GF-D8 (cell line): ENCODE data around the gene THADA.

Source experiments
- DNase-seq: peaks from one replicate; lab custom pipeline; 2025; lab: John Stamatoyannopoulos, UW

The THADA gene

GRCh38 chr2:43323857-43324256 lies 272.0 kb downstream of the THADA start:
- no peak for DNase-seq

DNA sequence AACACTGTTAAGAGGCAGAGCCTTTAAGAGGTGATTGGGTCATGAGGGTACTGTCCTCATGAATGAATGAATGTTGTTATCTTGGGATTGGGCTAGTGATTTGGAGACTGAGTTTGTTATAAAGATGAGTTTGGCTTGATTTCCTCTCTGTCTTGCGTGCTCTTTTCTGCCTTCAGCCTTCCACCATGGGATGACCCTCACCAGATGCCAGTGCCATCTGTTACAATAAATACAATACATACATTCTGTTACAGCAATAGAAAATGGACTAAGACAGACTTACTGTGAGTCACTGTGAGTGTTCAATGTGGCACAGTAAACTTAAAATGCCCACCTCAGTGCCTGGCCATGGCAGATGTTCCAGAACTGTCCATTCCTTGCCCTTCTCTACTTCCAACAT lies 274.4 kb downstream of the THADA start:
- DNase-seq, result no peak

DNA sequence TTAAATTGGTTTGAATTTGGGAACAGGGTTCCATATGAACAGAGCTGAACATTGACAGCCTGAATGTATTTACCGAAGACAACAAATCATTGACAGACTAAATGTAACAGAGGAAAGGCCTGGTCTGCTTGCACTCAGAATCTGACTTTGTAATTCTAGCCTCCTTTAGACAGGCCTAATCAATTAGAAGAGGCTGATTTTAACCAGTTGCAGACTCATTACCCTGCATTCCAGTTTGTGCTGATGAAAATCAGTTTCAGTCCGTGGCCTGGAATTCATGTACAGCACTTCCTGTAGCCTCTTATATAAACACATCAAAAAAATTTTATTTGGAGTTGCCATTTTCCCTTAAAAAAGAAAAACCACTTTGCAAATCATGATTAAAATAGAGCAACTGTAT lies 276.3 kb downstream of the THADA start:
- DNase-seq, result no peak

- no peak for DNase-seq
Measured at GRCh38 chr2:43318791-43319190, 277.0 kb downstream of the THADA start.

DNA sequence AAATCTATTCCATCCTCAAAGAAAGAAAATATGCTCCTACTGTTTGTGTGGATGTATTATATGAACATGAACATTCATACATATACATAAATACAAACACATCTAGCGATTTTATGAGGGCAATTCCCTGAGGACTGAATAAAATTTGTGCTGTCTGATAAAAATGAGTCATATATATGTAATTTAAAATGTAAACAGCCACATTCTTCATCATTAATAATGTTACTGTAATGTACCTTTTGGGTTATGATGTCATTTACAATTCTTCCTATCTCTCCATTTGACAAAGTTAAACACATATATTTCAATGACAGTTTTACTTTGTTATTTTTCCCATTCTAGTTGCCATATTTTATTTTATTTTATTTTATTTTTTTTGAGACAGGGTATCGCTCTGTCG lies 278.2 kb downstream of the THADA start:
- no peak for DNase-seq

DNA sequence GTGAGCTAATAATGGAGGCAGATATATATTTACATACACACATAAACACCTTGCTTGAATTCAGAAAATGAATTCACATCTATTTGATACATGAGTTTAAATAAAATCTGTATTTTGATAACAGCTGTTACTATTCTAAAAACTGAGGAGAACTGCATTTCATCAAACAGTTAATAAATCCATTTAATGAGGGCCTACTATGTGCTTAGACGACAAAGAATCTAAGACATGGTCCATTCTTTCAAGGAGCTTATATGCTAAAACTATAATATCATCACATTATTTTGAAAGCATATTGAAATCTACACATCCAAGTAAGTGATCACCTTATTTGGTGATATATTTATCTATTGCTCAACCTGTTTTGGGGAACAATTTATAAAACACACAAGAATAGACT lies 278.6 kb downstream of the THADA start:
- no peak for DNase-seq

GRCh38 chr2:43315482-43315881 lies 280.4 kb downstream of the THADA start:
- no peak for DNase-seq

DNA sequence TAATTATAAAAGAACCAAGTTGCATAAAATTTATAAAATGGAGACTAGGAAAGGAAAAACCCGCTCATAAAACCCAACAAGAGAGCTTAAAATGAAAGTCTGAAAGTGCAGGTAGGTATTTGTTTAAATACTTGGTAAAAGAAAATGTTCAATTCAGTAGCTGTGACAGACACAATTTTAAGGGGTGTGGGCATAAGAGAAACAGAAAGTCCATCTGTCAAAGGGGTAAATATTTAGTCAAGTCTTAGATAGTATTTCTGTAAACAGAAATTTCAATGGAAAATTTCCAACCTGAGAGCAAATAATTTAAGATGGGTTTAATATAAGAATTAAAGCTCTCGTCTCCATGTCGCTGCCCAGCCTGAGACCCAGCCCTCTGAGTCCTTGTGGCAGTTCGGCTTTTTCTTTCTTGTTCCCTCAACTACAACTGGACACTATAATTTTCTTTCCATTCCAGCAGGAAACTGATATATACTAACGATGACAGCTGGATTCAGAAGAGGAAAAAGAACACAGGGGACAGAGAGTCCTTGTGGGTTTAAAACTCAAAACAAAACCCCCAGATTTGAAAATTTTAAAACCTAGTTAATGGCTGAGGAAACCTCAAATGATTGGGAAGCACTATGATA lies 281.4 kb downstream of the THADA start:
- DNase-seq, result no peak

DNA sequence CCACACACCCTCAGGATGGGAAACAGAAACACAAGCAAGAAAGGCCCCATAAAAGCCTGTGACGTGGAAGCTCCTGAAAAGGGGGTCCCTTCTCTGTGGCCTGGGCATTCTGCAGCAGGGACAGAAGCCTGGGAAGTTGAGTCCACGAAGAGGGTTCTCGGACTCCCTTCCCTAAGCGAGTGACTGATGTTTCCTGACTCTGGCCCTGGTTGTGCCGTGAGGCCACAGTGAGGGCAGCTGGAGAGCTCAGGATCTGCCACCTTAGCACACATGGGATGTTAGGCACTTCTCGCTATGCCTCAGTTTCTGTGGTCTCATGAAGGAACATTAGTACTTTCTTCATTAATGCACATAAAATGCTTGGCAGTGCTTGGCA lies 282.2 kb downstream of the THADA start:
- DNase-seq, result no peak

DNA sequence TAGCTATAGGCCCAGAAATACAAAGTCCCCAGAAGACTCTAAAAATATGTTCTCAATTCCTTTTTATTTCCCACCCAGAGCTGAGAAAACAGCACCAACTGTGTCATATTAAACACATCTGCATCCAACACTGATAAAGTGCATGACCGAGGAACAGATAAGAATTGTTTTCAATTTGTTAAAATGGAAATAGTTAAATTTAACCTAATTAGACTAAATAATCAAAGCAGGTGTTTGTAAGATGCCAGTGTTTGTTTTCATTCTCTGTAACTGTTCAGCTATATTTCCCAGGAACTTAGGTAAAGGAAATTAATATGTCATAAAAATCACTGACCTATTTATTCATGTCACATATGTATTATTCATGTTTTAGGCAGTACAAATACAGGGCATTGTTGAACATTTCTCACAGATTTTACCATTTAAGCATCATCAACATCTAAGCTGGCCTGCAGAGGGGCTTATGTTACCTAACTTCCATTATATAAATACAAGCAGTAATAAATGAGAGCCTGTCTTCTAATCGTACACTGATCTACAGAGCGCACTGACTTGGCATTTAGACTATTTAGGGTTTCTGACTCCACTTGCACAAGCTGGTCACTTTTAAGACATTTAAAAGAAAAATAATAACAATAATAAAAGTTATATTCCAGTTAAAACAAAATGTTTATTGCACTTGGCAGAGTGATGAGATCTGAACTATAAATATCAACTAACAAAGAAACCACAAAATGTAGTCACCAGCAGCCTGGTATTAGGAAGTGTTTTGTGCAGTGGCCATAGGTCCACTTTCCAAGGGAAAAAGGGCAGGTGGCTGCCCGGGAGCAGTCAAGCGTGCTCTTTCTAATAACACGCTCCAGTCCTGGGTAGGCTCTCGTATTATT lies 282.8 kb downstream of the THADA start:
- DNase-seq, result no peak

- DNase-seq, result no peak
Measured at GRCh38 chr2:43311276-43311675, 284.6 kb downstream of the THADA start.

GRCh38 chr2:43309935-43310334 lies 285.9 kb downstream of the THADA start:
- no peak for DNase-seq

DNA sequence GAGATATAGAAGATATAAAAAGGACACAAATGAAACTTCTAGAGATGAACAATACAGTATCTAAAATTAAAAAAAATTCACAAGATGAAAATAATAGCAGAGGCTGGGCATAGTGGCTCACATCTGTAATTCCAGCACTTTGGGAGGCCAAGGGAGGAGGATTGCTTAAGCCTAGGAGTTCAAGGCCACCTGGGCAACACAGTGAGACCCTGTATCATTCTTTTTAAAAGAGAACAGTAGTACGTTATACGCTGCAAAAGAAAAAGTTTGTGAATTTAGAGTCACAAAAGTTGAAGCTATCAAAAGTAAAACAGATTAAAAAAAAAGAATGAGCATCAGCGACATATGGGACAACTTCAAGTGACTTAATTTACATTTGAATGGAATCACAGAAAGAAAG lies 287.9 kb downstream of the THADA start:
- no peak for DNase-seq

DNA sequence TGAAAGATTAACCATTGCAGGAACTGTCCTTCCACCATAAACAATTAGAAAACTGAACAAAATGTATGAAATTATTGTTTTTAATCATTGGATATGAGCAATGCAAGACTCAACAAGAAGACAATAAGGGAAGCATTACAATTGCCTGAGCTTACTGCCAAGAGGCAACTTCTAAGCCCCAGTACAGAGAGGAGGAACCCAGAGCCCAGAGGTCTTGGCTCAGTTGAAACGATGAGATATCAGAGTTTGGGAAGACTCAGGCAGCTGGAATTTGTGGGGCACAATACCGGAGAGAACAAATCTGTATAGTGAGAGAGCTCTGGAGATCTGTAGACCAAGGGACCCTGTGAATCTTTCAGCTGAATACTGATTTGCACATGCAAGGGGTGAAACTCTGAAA lies 288.8 kb downstream of the THADA start:
- no peak for DNase-seq

- DNase-seq, result no peak
Measured at GRCh38 chr2:43306197-43306596, 289.6 kb downstream of the THADA start.

DNA sequence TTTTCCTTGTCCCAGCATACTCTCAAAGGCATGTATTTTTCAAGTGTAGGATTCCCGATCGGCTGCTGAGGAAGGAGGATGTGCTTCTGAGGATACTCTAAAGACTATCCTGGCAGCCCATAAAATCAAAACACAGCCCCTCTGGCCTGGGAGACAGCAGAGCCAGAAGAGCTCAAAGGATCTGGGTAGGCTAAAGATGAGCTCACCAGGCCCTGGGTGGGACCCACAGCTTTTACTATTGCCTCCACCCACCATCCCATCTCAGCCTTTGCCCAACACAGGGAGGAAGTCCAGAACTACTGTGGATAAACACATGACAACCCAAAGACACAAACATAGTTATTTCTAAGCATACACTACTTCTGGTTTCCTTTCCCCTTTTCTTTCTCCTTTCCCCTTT lies 290.3 kb downstream of the THADA start:
- no peak for DNase-seq

GRCh38 chr2:43305012-43305411 lies 290.8 kb downstream of the THADA start:
- DNase-seq, result no peak

- DNase-seq, result no peak
Measured at GRCh38 chr2:43303889-43304288, 291.9 kb downstream of the THADA start.

GRCh38 chr2:43302961-43303494 lies 292.8 kb downstream of the THADA start:
- DNase-seq, result no peak

GRCh38 chr2:43302182-43302960 lies 293.5 kb downstream of the THADA start:
- no peak for DNase-seq

DNA sequence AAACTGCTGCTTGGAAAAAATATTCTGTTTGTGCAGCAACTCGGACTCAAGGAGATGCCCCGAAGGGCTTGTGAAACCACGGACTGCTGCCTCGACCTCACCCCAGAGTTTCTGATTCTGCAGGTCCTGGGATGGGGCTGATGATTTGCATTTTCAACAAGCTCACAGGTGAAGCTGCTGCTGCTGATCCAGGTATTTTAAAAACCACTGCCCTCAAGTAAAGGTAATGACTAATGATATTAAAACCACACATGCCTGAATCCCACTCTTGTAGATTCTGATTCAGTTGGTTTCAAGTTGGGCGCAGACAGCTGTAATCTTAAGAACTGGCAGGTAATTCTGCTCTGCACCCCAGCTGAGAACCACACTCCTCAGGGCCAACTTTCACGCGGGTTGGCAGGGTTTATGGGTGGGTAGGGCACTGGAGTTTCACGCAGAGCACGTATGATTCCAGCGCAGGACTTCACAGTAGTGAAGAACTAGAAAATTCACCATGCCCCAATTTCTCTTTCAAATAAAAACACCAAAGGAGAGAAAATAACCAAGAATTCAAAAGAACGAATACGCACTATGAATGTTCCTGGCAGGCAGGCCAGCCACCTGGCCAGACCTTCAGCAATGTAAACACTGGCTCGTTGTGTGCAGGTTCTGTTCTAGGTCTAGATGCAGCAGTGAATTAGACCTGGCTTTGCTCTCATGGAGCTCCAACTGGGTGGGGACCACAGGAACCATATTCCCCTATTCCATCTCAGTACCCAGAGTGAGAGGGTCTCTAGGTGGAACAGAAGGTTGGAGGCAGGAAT lies 294.9 kb downstream of the THADA start:
- DNase-seq, result no peak

- DNase-seq, result no peak
Measured at GRCh38 chr2:43300222-43300621, 295.6 kb downstream of the THADA start.
